Sigmoid colon (tissue), 7 donors: ENCODE measurements around the gene MYCN. TPM values are rescaled to one million over a fixed set of nuclear protein-coding genes. Genes with fewer than 3 reads are reported as not detected.

Source experiments
- DNase-seq: peaks from one replicate; pipeline ENCODE4 v3.0.0-alpha.2; 2019
- H3K27ac ChIP-seq, 4 donors: fragments of 200-600 bp; sonication (generic); one replicate each; pipeline ENCODE4 v1.5.1; 2016 to 2019; ENCODE audit warnings: mild to moderate bottlenecking in 1 of 4
- H3K27me3 ChIP-seq, 3 donors: fragments of 200-600 bp; sonication (generic); one replicate each; pipeline ENCODE4 v1.5.1; 2019; ENCODE audit warnings: mild to moderate bottlenecking in 1 of 3
- H3K36me3 ChIP-seq, 4 donors: fragments of 200-600 bp; sonication (generic); one replicate each; pipeline ENCODE4 v1.5.1; 2016 to 2019
- H3K4me1 ChIP-seq, 4 donors: fragments of 200-600 bp; sonication (generic); one replicate each; pipeline ENCODE4 v1.5.1; 2017 to 2019
- H3K4me3 ChIP-seq, 4 donors: fragments of 200-600 bp; sonication (generic); one replicate each; pipeline ENCODE4 v1.5.1; 2017 to 2019; ENCODE audit warnings: mild to moderate bottlenecking in 2 of 4, moderate library complexity in 1 of 4
- H3K9me3 ChIP-seq, 4 donors: fragments of 200-600 bp in 3 of 4; sonication (generic) in 3 of 4; one replicate each; pipeline versions ENCODE4 v1.5.1 to v1.6.1; 2013 to 2019
- EP300 ChIP-seq, 4 donors: sonication (generic); formaldehyde crosslinking; IDR thresholded peaks; one replicate each; pipeline ENCODE4 v1.6.1; 2017; ENCODE audit warnings: antibody characterized with exemption in 4 of 4
- POLR2A ChIP-seq, 2 donors: fragments of 450-650 bp; IDR thresholded peaks; one replicate each; pipeline ENCODE4 v1.6.1; 2016; ENCODE audit warnings: antibody characterized with exemption in 2 of 2, mild to moderate bottlenecking in 2 of 2, moderate library complexity in 2 of 2
- POLR2AphosphoS5 ChIP-seq, 4 donors: sonication (generic); formaldehyde crosslinking; IDR thresholded peaks; one replicate each; pipeline ENCODE4 v1.6.1; 2017; ENCODE audit warnings: antibody characterized with exemption in 4 of 4
- WGBS, 2 donors: extraction: QIAGEN DNeasy Blood & Tissue Kit; methylation state at CpG; one replicate each; pipeline ENCODE4 v1.1.7; 2013; 5-methylcytosine and 5-hydroxymethylcytosine counted together
- intact Hi-C: fragments of 100-400 bp; cut with DNase I; formaldehyde crosslinking; loops from one replicate; pipeline ENCODE4 v1.15.1; 2023
- polyA plus RNA-seq, 3 donors: library from polyadenylated mRNA; stranded (reverse); fragments of 200-250 nt; gene quantifications; one replicate each; pipeline ENCODE4 v1.2.3, GENCODE V29; 2013
- total RNA-seq, 4 donors: library from RNA; depleted of rRNA; stranded (reverse); fragments of >200 nt; gene quantifications; one replicate each; pipeline ENCODE4 v1.1.0, GENCODE V29; 2016
- TF ChIP-seq, protein P1 (sequence below), 4 experiments: fragments of 450-650 bp in 3 of 4; fragments of 200-600 bp in 1 of 4; IDR thresholded peaks; one replicate each; pipeline ENCODE4 v1.5.1; 2016 to 2019; ENCODE audit warnings: antibody characterized with exemption in 4 of 4, mild to moderate bottlenecking in 3 of 4, moderate library complexity in 2 of 4
- donor health status: healthy with polysubstance abuse.
- donor health status: Bipolar disorder and iron deficiency.
- donor health status: healthy.

MYCN gene
- total and polyA plus RNA-seq, 7 donors, result 0.33 to 0.71 (median 0.55) TPM; not detected in 1

DNA sequence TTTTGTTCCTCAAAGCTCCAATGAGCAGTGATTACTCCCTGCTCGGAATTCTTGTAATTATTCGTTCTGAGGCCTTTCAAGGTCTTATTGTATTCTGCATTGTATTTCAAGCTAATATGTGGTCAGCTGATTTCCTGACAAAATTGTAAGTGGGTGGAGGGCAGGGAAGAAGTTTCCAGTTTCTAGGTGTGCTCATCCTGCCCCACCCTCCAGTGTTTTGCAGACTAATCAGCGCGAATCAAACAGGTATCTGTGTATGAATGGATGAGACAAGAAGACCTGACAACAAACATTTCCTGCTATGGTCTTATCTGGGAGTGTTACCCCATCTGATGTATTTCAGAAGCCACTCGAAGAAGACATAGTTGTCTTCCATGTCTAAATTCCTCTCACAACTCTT lies 35.3 kb downstream of the MYCN start:
- intact Hi-C loops, result no loop called here
- H3K36me3 ChIP-seq, result no peaks in the 10 kb centered on the region
- 90 to 95% methylated on average over 5 of the region's 5 CpGs for WGBS, 2 donors
- no peaks in the 10 kb centered on the region for H3K4me1 ChIP-seq
- H3K4me3 ChIP-seq, result no peak overlapping the region
- H3K27ac ChIP-seq, result no peak overlapping the region
- no peaks in the 10 kb centered on the region for H3K9me3 ChIP-seq
- no peaks in the 10 kb centered on the region for H3K27me3 ChIP-seq
- TF ChIP-seq EP300 (IDR thresholded peaks at IDR 0.05), result no peak
- TF ChIP-seq, protein P1, sequence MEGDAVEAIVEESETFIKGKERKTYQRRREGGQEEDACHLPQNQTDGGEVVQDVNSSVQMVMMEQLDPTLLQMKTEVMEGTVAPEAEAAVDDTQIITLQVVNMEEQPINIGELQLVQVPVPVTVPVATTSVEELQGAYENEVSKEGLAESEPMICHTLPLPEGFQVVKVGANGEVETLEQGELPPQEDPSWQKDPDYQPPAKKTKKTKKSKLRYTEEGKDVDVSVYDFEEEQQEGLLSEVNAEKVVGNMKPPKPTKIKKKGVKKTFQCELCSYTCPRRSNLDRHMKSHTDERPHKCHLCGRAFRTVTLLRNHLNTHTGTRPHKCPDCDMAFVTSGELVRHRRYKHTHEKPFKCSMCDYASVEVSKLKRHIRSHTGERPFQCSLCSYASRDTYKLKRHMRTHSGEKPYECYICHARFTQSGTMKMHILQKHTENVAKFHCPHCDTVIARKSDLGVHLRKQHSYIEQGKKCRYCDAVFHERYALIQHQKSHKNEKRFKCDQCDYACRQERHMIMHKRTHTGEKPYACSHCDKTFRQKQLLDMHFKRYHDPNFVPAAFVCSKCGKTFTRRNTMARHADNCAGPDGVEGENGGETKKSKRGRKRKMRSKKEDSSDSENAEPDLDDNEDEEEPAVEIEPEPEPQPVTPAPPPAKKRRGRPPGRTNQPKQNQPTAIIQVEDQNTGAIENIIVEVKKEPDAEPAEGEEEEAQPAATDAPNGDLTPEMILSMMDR (IDR thresholded peaks at IDR 0.05), result no peak
- TF ChIP-seq POLR2A (IDR thresholded peaks at IDR 0.05), result no peak
- TF ChIP-seq POLR2AphosphoS5 (IDR thresholded peaks at IDR 0.05), result no peak
- no peak for DNase-seq

DNA sequence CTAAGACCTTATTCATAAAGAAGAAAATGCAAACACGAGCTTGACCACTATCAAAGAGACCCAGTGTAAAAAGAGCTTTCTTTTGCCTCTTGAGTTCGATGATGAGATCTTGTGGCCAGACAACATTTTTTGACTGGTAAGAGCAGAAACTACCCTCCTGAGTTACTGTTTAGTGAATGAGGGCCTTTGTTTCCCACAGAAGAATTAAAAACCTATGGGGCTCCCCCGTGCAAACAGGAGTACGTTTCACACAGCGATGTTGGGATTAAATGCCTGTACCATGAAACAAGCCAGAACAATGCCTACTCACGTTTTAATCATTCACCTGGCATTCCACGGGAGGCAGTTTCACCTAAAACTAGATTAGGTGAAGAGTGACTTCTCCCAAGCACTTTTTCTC lies 36.0 kb downstream of the MYCN start:
- no peak for DNase-seq
- H3K4me1 ChIP-seq, result no peaks in the 10 kb centered on the region
- no peaks in the 10 kb centered on the region for H3K9me3 ChIP-seq
- intact Hi-C loops, result no loop called here
- no peak overlapping the region for H3K27ac ChIP-seq
- H3K36me3 ChIP-seq, result no peaks in the 10 kb centered on the region
- no peaks in the 10 kb centered on the region for H3K27me3 ChIP-seq
- H3K4me3 ChIP-seq, result no peak overlapping the region
- WGBS, 2 donors, result 89 to 90% methylated on average over 7 of the region's 7 CpGs
- TF ChIP-seq POLR2A (IDR thresholded peaks at IDR 0.05), result no peak
- no peak for TF ChIP-seq POLR2AphosphoS5 (IDR thresholded peaks at IDR 0.05)
- TF ChIP-seq, protein P1 (IDR thresholded peaks at IDR 0.05), result no peak
- no peak for TF ChIP-seq EP300 (IDR thresholded peaks at IDR 0.05)

DNA sequence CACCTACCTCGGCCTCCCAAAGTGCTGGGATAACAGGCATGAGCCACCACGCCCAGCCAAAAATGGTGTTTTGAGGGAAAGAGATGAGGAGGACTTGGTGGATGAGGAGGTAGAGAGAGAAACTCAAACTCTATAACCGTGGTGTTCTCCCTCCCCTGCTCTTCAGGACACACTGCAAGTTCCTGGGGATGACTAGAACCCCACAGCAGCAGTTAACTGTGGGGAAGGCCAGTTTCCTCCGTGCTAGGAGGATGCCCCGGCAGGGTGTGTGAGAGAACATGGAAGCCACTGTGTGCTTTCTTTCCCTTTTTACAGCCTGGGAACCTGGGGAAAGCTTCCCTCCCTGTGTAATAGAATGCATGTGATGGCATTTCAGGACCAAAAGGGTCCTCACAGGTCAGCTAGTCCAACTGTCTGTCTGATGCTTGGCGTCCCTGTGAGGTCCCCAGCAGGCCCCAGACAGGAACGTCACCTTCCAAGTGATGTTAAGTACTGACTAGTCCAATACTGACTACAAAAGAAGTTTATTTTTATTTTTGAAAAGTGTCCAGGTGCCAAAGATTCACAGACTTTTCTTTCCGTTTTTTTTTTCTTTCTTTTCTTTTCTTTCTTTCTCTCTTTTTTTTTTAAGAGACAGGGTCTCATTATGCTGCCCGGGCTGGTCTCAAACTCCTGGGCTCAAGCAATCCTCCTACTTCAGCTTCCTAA lies 38.9 kb downstream of the MYCN start:
- Histone ChIP-seq H3K4me3 (no peak overlapping the region), H3K36me3 (no peaks in the 10 kb centered on the region), H3K9me3 (no peaks in the 10 kb centered on the region), H3K27ac (no peak overlapping the region), H3K27me3 (no peaks in the 10 kb centered on the region), H3K4me1 (peaks cover 0 to 3% (median 2%) of the 10 kb centered on the region in 4 donors)
- TF ChIP-seq EP300 (IDR thresholded peaks at IDR 0.05) (no peak), POLR2AphosphoS5 (IDR thresholded peaks at IDR 0.05) (no peak), POLR2A (IDR thresholded peaks at IDR 0.05) (no peak)
- TF ChIP-seq, protein P1 (IDR thresholded peaks at IDR 0.05), result no peak
- DNase-seq, result peak; percentile 13
- WGBS, 2 donors, result 82 to 85% methylated on average over 9 of the region's 9 CpGs
- intact Hi-C loops, result no loop called here

GRCh38 chr2:15979759-15980604 lies 39.6 kb downstream of the MYCN start:
- Histone ChIP-seq H3K4me3 (no peak overlapping the region), H3K9me3 (no peaks in the 10 kb centered on the region), H3K4me1 (peaks cover 0 to 10% (median 7%) of the 10 kb centered on the region in 4 donors), H3K27me3 (no peaks in the 10 kb centered on the region), H3K36me3 (no peaks in the 10 kb centered on the region), H3K27ac (no peak overlapping the region)
- DNase-seq, result peak; percentile 37
- 91% methylated on average over 9 of the region's 9 CpGs for WGBS, 2 donors
- intact Hi-C loops, result no loop called here
- TF ChIP-seq POLR2A (IDR thresholded peaks at IDR 0.05), result no peak
- TF ChIP-seq EP300 (IDR thresholded peaks at IDR 0.05), result no peak
- TF ChIP-seq, protein P1 (IDR thresholded peaks at IDR 0.05), result no peak
- no peak for TF ChIP-seq POLR2AphosphoS5 (IDR thresholded peaks at IDR 0.05)
